GM21723 (cell line): ENCODE results near the gene SYT15.
A peak's percentile ranks its signal among the peaks of the same experiment; 100 is the strongest.
"Not testable (repeated sequence)": the region's sequence is repeated elsewhere in the genome, so short reads cannot be mapped to it uniquely, and the experiment has no call there.

Experiments
- ATAC-seq: cut with Tn5 transposase; IDR thresholded peaks from one replicate; pipeline ENCODE4 v1.9.1; 2021; ENCODE audit warnings: mild to moderate bottlenecking, moderate library complexity; ENCODE audit not compliant: unreplicated experiment

The SYT15 gene

GRCh38 chr10:46588221-46588620 lies 9.3 kb downstream of the SYT15 start:
- not testable (repeated sequence) for ATAC-seq

- ATAC-seq, result not testable (repeated sequence)
Observed at GRCh38 chr10:46589589-46589988, 10.7 kb downstream of the SYT15 start.

GRCh38 chr10:46591053-46591452 lies 12.1 kb downstream of the SYT15 start:
- not testable (repeated sequence) for ATAC-seq

- ATAC-seq, result not testable (repeated sequence)
Observed at GRCh38 chr10:46593307-46593706, 14.4 kb downstream of the SYT15 start.

- ATAC-seq, result not testable (repeated sequence)
Observed at GRCh38 chr10:46594453-46595063, 15.6 kb downstream of the SYT15 start.

GRCh38 chr10:46596570-46596969 lies 17.6 kb downstream of the SYT15 start:
- ATAC-seq, result not testable (repeated sequence)

- peak; percentile 93 for ATAC-seq
Observed at GRCh38 chr10:46597616-46598246, 18.8 kb downstream of the SYT15 start.

GRCh38 chr10:46600516-46600915 lies 21.6 kb downstream of the SYT15 start:
- ATAC-seq, result peak; percentile 64

GRCh38 chr10:46615540-46615939 lies 36.6 kb downstream of the SYT15 start:
- ATAC-seq, result not testable (repeated sequence)

GRCh38 chr10:46616227-46616626 lies 37.3 kb downstream of the SYT15 start:
- not testable (repeated sequence) for ATAC-seq

- not testable (repeated sequence) for ATAC-seq
Observed at GRCh38 chr10:46617134-46617533, 38.2 kb downstream of the SYT15 start.

- ATAC-seq, result not testable (repeated sequence)
Observed at GRCh38 chr10:46617913-46618312, 39.0 kb downstream of the SYT15 start.

GRCh38 chr10:46623899-46624654 lies 45.1 kb downstream of the SYT15 start:
- ATAC-seq, result not testable (repeated sequence)

GRCh38 chr10:46629805-46630204 lies 50.9 kb downstream of the SYT15 start:
- not testable (repeated sequence) for ATAC-seq

- ATAC-seq, result not testable (repeated sequence)
Observed at GRCh38 chr10:46630816-46631215, 51.9 kb downstream of the SYT15 start.

GRCh38 chr10:46631683-46632082 lies 52.8 kb downstream of the SYT15 start:
- not testable (repeated sequence) for ATAC-seq

- ATAC-seq, result not testable (repeated sequence)
Observed at GRCh38 chr10:46634698-46635097, 55.8 kb downstream of the SYT15 start.

GRCh38 chr10:46635364-46635959 lies 56.5 kb downstream of the SYT15 start:
- ATAC-seq, result peak; percentile 86

GRCh38 chr10:46640005-46640404 lies 61.1 kb downstream of the SYT15 start:
- not testable (repeated sequence) for ATAC-seq
